IMR-90 (cell line): Measurements from ENCODE around the gene SLC22A6. TPM values are rescaled to one million over a fixed set of nuclear protein-coding genes. Genes with fewer than 3 reads are reported as not detected.

ENCODE experiments used
- ATAC-seq: fragments of 200-7000 bp; cut with Tn5 transposase; 2 replicates; pipeline ENCODE4 v1.9.1; 2020; ENCODE audit warnings: low read depth, mild to moderate bottlenecking, moderate library complexity
- BruUV-seq: library from RNA; stranded (reverse); fragments of 400-500 nt; replicated peaks from 2 replicates; lab custom pipeline; 2021; lab: Mats Ljungman, UMichigan
- CTCF ChIA-PET: fragments of 300-600 bp; formaldehyde crosslinking; extraction: SDS; loops from one replicate; lab custom pipeline; 2021; ENCODE audit warnings: antibody characterized with exemption; lab: Yijun Ruan, JAX
- POLR2A ChIA-PET: fragments of 300-600 bp; sonication (Branson Sonifier 250); formaldehyde crosslinking; loops from one replicate; lab custom pipeline; 2022; ENCODE audit warnings: antibody characterized with exemption; ENCODE audit not compliant: unreplicated experiment; lab: Charles Lee
- DNase-seq: peaks from one replicate; pipeline ENCODE4 v3.0.0; 2013
- H2AFZ ChIP-seq: replicated peaks from 2 replicates; pipeline ENCODE3; 2013; ENCODE audit warnings: low read length, mild to moderate bottlenecking; ENCODE audit not compliant: poor library complexity
- H2AK5ac ChIP-seq: 2 replicates; pipeline ENCODE4 v1.6.1; 2013; ENCODE audit warnings: low read depth, low read length, inconsistent platforms
- H2AK9ac ChIP-seq: replicated peaks from 2 replicates; pipeline ENCODE3; 2013; ENCODE audit warnings: mild to moderate bottlenecking, low read depth, low read length, moderate library complexity; ENCODE audit not compliant: poor library complexity
- H2BK120ac ChIP-seq: 2 replicates; pipeline ENCODE4 v1.6.1; 2013; ENCODE audit warnings: low read depth, low read length, inconsistent platforms
- H2BK15ac ChIP-seq: 3 replicates; pipeline ENCODE4 v1.6.1; 2013; ENCODE audit warnings: low read depth, low read length, inconsistent platforms
- H2BK20ac ChIP-seq: 2 replicates; pipeline ENCODE4 v1.6.1; 2013; ENCODE audit warnings: low read depth, mild to moderate bottlenecking, inconsistent platforms, low read length, moderate library complexity
- H2BK5ac ChIP-seq: 2 replicates; pipeline ENCODE4 v1.6.1; 2013; ENCODE audit warnings: mild to moderate bottlenecking, low read depth, low read length, inconsistent platforms; ENCODE audit not compliant: poor library complexity, severe bottlenecking
- H3K14ac ChIP-seq: replicated peaks from 2 replicates; pipeline ENCODE4 v1.6.1; 2013; ENCODE audit warnings: low read depth, low read length, inconsistent platforms
- H3K18ac ChIP-seq: 2 replicates; pipeline ENCODE4 v1.6.1; 2013; ENCODE audit warnings: low read depth, low read length, control low read depth
- H3K23ac ChIP-seq: 2 replicates; pipeline ENCODE4 v1.6.1; 2013; ENCODE audit warnings: low read depth, low read length, inconsistent platforms
- H3K27ac ChIP-seq: 2 replicates; pipeline ENCODE4 v1.5.1; 2013; ENCODE audit warnings: mild to moderate bottlenecking, control low read depth, low read length; ENCODE audit not compliant: insufficient read depth
- H3K27me3 ChIP-seq: 2 replicates; pipeline ENCODE4 v1.6.1; 2013; ENCODE audit warnings: low read length; ENCODE audit not compliant: control insufficient read depth, insufficient read depth
- H3K36me3 ChIP-seq: 2 replicates; pipeline ENCODE4 v1.6.1; 2013; ENCODE audit warnings: low read length, mixed read lengths; ENCODE audit not compliant: control insufficient read depth, insufficient read depth
- H3K4ac ChIP-seq: 2 replicates; pipeline ENCODE4 v1.6.1; 2013; ENCODE audit warnings: low read depth, low read length, inconsistent platforms
- H3K4me1 ChIP-seq: 2 replicates; pipeline ENCODE4 v1.6.1; 2013; ENCODE audit warnings: low read length, mixed read lengths; ENCODE audit not compliant: control insufficient read depth, insufficient read depth
- H3K4me2 ChIP-seq: 2 replicates; pipeline ENCODE4 v1.6.1; 2013; ENCODE audit warnings: low read depth, mild to moderate bottlenecking, control low read depth, low read length, moderate library complexity
- H3K4me3 ChIP-seq: 2 replicates; pipeline ENCODE4 v1.5.1; 2013; ENCODE audit warnings: low read depth, mild to moderate bottlenecking, control low read depth, low read length, moderate library complexity; ENCODE audit not compliant: insufficient read depth
- H3K56ac ChIP-seq: 2 replicates; pipeline ENCODE4 v1.6.1; 2013; ENCODE audit warnings: low read length, inconsistent platforms; ENCODE audit not compliant: insufficient read depth; ENCODE audit errors: extremely low read depth
- H3K79me1 ChIP-seq, 2 experiments: 2 replicates each; pipeline ENCODE4 v1.6.1; 2013; ENCODE audit warnings: low read length in 2 of 2, inconsistent platforms in 1 of 2, low read depth in 1 of 2
- H3K9ac ChIP-seq: 2 replicates; pipeline ENCODE4 v1.6.1; 2013; ENCODE audit warnings: low read depth, low read length, control low read depth
- H3K9me1 ChIP-seq: 2 replicates; pipeline ENCODE4 v1.6.1; 2013; ENCODE audit warnings: low read length, inconsistent platforms; ENCODE audit not compliant: insufficient read depth
- H3K9me3 ChIP-seq: 2 replicates; pipeline ENCODE4 v1.6.1; 2013; ENCODE audit warnings: low read length; ENCODE audit not compliant: control insufficient read depth, insufficient read depth
- H4K20me1 ChIP-seq: 2 replicates; pipeline ENCODE4 v1.6.1; 2013; ENCODE audit warnings: low read length, inconsistent platforms; ENCODE audit not compliant: insufficient read depth
- H4K5ac ChIP-seq: 2 replicates; pipeline ENCODE4 v1.6.1; 2013; ENCODE audit warnings: mild to moderate bottlenecking, low read depth, low read length, control low read depth
- H4K8ac ChIP-seq, 2 experiments: 2 replicates each; pipeline ENCODE4 v1.6.1; 2013; ENCODE audit warnings: low read depth in 2 of 2, low read length in 2 of 2, control low read depth in 1 of 2, inconsistent platforms in 1 of 2
- H4K91ac ChIP-seq: 2 replicates; pipeline ENCODE4 v1.6.1; 2013; ENCODE audit warnings: low read depth, low read length, inconsistent platforms; ENCODE audit not compliant: insufficient read depth
- BHLHE40 ChIP-seq: fragments of 150-350 bp; IDR thresholded peaks from 2 replicates; pipeline ENCODE4 v1.6.1; 2016; ENCODE audit warnings: mild to moderate bottlenecking, low read depth, low read length
- CEBPB ChIP-seq: IDR thresholded peaks from 2 replicates; pipeline ENCODE4 v1.6.1; 2012; ENCODE audit warnings: low read depth, low read length, improper control_type of control experiment
- CHD1 ChIP-seq: IDR thresholded peaks from 2 replicates; pipeline ENCODE4 v1.6.1; 2012; ENCODE audit warnings: low read depth, low read length, improper control_type of control experiment
- FOS ChIP-seq: fragments of 150-350 bp; IDR thresholded peaks from 2 replicates; pipeline ENCODE4 v1.6.1; 2016; ENCODE audit warnings: low read depth, low read length
- MAFK ChIP-seq: IDR thresholded peaks from 2 replicates; pipeline ENCODE4 v1.6.1; 2012; ENCODE audit warnings: low read depth, low read length, improper control_type of control experiment
- MAZ ChIP-seq: IDR thresholded peaks from 2 replicates; pipeline ENCODE4 v1.6.1; 2012; ENCODE audit warnings: low read depth, mild to moderate bottlenecking, low read length, improper control_type of control experiment, moderate library complexity, borderline replicate concordance
- MXI1 ChIP-seq: IDR thresholded peaks from 2 replicates; pipeline ENCODE4 v1.6.1; 2012; ENCODE audit warnings: low read depth, mild to moderate bottlenecking, low read length, moderate library complexity, borderline replicate concordance
- NFE2L2 ChIP-seq: fragments of 150-350 bp; IDR thresholded peaks from 2 replicates; pipeline ENCODE4 v1.6.1; 2016; ENCODE audit warnings: low read depth, mild to moderate bottlenecking, low read length
- POLR2A ChIP-seq: IDR thresholded peaks from 2 replicates; pipeline ENCODE4 v1.6.1; 2012; ENCODE audit warnings: mild to moderate bottlenecking, low read depth, low read length
- RAD21 ChIP-seq: IDR thresholded peaks from 2 replicates; pipeline ENCODE4 v1.6.1; 2012; ENCODE audit warnings: low read length, improper control_type of control experiment
- RCOR1 ChIP-seq: IDR thresholded peaks from 2 replicates; pipeline ENCODE4 v1.6.1; 2012; ENCODE audit warnings: mild to moderate bottlenecking, low read length, improper control_type of control experiment; ENCODE audit not compliant: insufficient replicate concordance
- RFX5 ChIP-seq: IDR thresholded peaks from 2 replicates; pipeline ENCODE4 v1.8.0; 2012; ENCODE audit warnings: low read depth, mild to moderate bottlenecking, low read length, moderate library complexity
- SMC3 ChIP-seq: fragments of 150-350 bp; IDR thresholded peaks from 2 replicates; pipeline ENCODE4 v1.6.1; 2016; ENCODE audit warnings: low read depth, mild to moderate bottlenecking, antibody characterized with exemption, low read length, moderate library complexity
- whole genome bisulfite sequencing, 2 experiments: methylation state at CpG; one replicate each; pipeline versions ENCODE4 v1.1.5 to v1.1.7; 2013; ENCODE audit warnings: missing lambda C conversion rate in 2 of 2; ENCODE audit not compliant: insufficient read length in 1 of 2; ENCODE audit errors: extremely low coverage in 2 of 2; 5-methylcytosine and 5-hydroxymethylcytosine counted together
- dilution Hi-C: fragments of 300-500 bp; cut with HindIII; formaldehyde crosslinking; loops from one replicate; pipeline ENCODE4 v1.14.3; 2018; ENCODE audit warnings: low sequenced_read_pairs; ENCODE audit not compliant: unreplicated experiment
- in situ Hi-C: fragments of 300-500 bp; cut with MboI; formaldehyde crosslinking; loops from 3 replicates; pipeline ENCODE4 v1.14.3; 2019; ENCODE audit warnings: low sequenced_read_pairs, inconsistent platforms, mixed read lengths
- intact Hi-C: fragments of 100-400 bp; cut with micrococcal nuclease; formaldehyde crosslinking; loops from 2 replicates; pipeline ENCODE4 v1.10.0; 2022
- polyA plus RNA-seq, 3 experiments: library from polyadenylated mRNA; depleted of rRNA; stranded (reverse); fragments of >200 nt; gene quantifications; 2 replicates each; pipeline ENCODE4 v1.2.3, GENCODE V29; 2012; ENCODE audit warnings: low replicate concordance in 1 of 3
- total RNA-seq: library from RNA; depleted of rRNA; stranded (reverse); fragments of >200 nt; gene quantifications from 2 replicates; pipeline ENCODE4 v1.2.3, GENCODE V29; 2012
- TF ChIP-seq, protein P1 (sequence below): fragments of 150-350 bp; IDR thresholded peaks from 2 replicates; pipeline ENCODE4 v1.6.1; 2017; ENCODE audit warnings: mild to moderate bottlenecking, antibody characterized with exemption, low read length, low read depth
- TF ChIP-seq, protein P2 (sequence below): conservative IDR thresholded peaks from 2 replicates; pipeline ENCODE4 v1.5.1; 2012; ENCODE audit warnings: mild to moderate bottlenecking, low read depth, low read length, improper control_type of control experiment
- TF ChIP-seq, protein P3 (sequence below): fragments of 150-350 bp; IDR thresholded peaks from 2 replicates; pipeline ENCODE4 v1.6.1; 2016; ENCODE audit warnings: low read depth, mild to moderate bottlenecking, low read length, moderate library complexity, borderline replicate concordance

Gene SLC22A6
- total and polyA plus RNA-seq, 2 of the 4 experiments (the other 2 are of a cell fraction), result not detected

DNA sequence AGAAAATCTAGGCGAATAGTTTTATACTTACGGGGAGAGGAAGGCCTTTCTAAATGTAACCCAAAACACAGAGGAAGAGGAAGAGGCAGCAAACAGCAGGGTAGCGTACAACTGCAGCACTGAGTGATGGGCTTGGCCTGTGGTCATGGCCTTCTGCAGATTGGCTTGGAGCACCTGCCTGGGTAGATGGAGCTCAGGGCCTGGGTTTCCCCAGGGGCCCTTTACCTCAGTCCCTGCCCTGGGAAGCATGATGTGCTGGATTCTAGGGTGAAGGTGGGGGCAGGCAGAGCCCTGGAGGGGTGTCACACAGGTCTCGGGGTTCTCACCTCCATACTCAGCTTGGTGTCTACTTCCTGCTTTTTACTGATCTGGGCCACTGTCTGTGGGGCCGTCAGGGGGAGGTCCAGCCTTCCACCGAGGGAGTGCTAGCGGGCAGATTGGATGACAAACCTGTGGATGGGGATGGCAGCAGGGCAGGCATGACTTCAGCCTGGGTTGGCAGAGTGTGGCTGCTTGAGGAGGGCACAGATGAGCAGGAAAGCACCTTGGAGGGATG, 35.9 kb downstream of the SLC22A6 start:
- Histone ChIP-seq H3K9ac (no peak overlapping the region), H3K9me3 (no peaks in the 10 kb centered on the region), H4K20me1 (no peaks in the 10 kb centered on the region), H2BK120ac (no peak overlapping the region), H3K27ac (no peak overlapping the region), H3K4ac (no peak overlapping the region), H2AK9ac (no peak overlapping the region), H3K27me3 (peaks cover 7% of the 10 kb centered on the region), H2AFZ (no peak overlapping the region), H2BK20ac (no peak overlapping the region), H3K56ac (no peak overlapping the region), H3K18ac (no peak overlapping the region), H3K4me2 (no peak overlapping the region), H3K14ac (no peak overlapping the region), H3K23ac (no peak overlapping the region), H3K79me1 (no peaks in the 10 kb centered on the region), H3K9me1 (no peaks in the 10 kb centered on the region), H2AK5ac (no peak overlapping the region), H4K91ac (no peak overlapping the region), H4K8ac (no peak overlapping the region), H2BK5ac (no peak overlapping the region), H3K4me3 (no peak overlapping the region), H2BK15ac (no peak overlapping the region), H4K5ac (no peak overlapping the region), H3K4me1 (no peaks in the 10 kb centered on the region), H3K36me3 (no peaks in the 10 kb centered on the region)
- BruUV-seq, result no TSS peak
- intact Hi-C loops, result no loop called here
- ChIA-PET POLR2A (no interaction called here), CTCF (no interaction called here)
- in situ Hi-C loops, result no loop called here
- dilution Hi-C loops, result no loop called here
- ATAC-seq (no peak), DNase-seq (no peak)
- TF ChIP-seq NFE2L2, result no peak
- no peak for TF ChIP-seq SMC3
- no peak for TF ChIP-seq MAFK
- TF ChIP-seq RAD21, result no peak
- no peak for TF ChIP-seq CEBPB
- no peak for TF ChIP-seq CHD1
- TF ChIP-seq RCOR1, result no peak
- TF ChIP-seq POLR2A, result no peak
- no peak for TF ChIP-seq MXI1
- TF ChIP-seq BHLHE40, result no peak
- TF ChIP-seq, protein P1, sequence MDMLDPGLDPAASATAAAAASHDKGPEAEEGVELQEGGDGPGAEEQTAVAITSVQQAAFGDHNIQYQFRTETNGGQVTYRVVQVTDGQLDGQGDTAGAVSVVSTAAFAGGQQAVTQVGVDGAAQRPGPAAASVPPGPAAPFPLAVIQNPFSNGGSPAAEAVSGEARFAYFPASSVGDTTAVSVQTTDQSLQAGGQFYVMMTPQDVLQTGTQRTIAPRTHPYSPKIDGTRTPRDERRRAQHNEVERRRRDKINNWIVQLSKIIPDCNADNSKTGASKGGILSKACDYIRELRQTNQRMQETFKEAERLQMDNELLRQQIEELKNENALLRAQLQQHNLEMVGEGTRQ, result no peak
- no peak for TF ChIP-seq MAZ
- no peak for TF ChIP-seq RFX5
- TF ChIP-seq FOS, result no peak
- TF ChIP-seq, protein P2, sequence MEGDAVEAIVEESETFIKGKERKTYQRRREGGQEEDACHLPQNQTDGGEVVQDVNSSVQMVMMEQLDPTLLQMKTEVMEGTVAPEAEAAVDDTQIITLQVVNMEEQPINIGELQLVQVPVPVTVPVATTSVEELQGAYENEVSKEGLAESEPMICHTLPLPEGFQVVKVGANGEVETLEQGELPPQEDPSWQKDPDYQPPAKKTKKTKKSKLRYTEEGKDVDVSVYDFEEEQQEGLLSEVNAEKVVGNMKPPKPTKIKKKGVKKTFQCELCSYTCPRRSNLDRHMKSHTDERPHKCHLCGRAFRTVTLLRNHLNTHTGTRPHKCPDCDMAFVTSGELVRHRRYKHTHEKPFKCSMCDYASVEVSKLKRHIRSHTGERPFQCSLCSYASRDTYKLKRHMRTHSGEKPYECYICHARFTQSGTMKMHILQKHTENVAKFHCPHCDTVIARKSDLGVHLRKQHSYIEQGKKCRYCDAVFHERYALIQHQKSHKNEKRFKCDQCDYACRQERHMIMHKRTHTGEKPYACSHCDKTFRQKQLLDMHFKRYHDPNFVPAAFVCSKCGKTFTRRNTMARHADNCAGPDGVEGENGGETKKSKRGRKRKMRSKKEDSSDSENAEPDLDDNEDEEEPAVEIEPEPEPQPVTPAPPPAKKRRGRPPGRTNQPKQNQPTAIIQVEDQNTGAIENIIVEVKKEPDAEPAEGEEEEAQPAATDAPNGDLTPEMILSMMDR, result no peak
- TF ChIP-seq, protein P3, sequence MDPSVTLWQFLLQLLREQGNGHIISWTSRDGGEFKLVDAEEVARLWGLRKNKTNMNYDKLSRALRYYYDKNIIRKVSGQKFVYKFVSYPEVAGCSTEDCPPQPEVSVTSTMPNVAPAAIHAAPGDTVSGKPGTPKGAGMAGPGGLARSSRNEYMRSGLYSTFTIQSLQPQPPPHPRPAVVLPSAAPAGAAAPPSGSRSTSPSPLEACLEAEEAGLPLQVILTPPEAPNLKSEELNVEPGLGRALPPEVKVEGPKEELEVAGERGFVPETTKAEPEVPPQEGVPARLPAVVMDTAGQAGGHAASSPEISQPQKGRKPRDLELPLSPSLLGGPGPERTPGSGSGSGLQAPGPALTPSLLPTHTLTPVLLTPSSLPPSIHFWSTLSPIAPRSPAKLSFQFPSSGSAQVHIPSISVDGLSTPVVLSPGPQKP, result no peak
- WGBS, 2 experiments, result 40% methylated on average over 3 of the region's 7 CpGs; no CpG with 5 or more reads in 1 of the 2 experiments
